ENCODE results near the gene ARIH2.

GRCh38 chr3:49024449-49024848 is 105.8 kb downstream of the ARIH2 start:
- TF ChIP-seq, protein P1, sequence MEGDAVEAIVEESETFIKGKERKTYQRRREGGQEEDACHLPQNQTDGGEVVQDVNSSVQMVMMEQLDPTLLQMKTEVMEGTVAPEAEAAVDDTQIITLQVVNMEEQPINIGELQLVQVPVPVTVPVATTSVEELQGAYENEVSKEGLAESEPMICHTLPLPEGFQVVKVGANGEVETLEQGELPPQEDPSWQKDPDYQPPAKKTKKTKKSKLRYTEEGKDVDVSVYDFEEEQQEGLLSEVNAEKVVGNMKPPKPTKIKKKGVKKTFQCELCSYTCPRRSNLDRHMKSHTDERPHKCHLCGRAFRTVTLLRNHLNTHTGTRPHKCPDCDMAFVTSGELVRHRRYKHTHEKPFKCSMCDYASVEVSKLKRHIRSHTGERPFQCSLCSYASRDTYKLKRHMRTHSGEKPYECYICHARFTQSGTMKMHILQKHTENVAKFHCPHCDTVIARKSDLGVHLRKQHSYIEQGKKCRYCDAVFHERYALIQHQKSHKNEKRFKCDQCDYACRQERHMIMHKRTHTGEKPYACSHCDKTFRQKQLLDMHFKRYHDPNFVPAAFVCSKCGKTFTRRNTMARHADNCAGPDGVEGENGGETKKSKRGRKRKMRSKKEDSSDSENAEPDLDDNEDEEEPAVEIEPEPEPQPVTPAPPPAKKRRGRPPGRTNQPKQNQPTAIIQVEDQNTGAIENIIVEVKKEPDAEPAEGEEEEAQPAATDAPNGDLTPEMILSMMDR (IDR thresholded peaks at IDR 0.05) = no peak
- no peak for TF ChIP-seq POLR2A (IDR thresholded peaks at IDR 0.05)

Measured in uterus (tissue), 2 donors.